ENCODE results near the gene FLT3.

- TF ChIP-seq RAD21 (IDR thresholded peaks at IDR 0.05; ENCODE audit: low read depth) (no peak), MAX (IDR thresholded peaks at IDR 0.05) (no peak)
Observed at GRCh38 chr13:27991881-27992280, 108.5 kb downstream of the FLT3 start.

All from Ishikawa (cell line).